ENCODE measurements around the gene NLGN1. TPM values are rescaled to one million over a fixed set of nuclear protein-coding genes. Genes with fewer than 3 reads are reported as not detected.

Gene NLGN1
- total RNA-seq, 1 donor from 2014 or later: 50.2 TPM

GRCh38 chr3:174089592-174089991 is 692.0 kb downstream of the NLGN1 start:
- TF ChIP-seq CTCF (IDR thresholded peaks at IDR 0.05; ENCODE audit: partially characterized antibody, unreplicated experiment): no peak
- DNase-seq: no peak
- H3K36me3 Mint-ChIP-seq (ENCODE audit: unreplicated experiment): no peaks in the 10 kb centered on the region
- H3K27me3 Mint-ChIP-seq (ENCODE audit: unreplicated experiment): peaks cover 2% of the 10 kb centered on the region
- peaks cover 11% of the 10 kb centered on the region for H3K4me1 Mint-ChIP-seq (ENCODE audit: low read depth, unreplicated experiment)
- no peak overlapping the region for H3K27ac Mint-ChIP-seq (ENCODE audit: unreplicated experiment)
- no peaks in the 10 kb centered on the region for H3K9me3 Mint-ChIP-seq (ENCODE audit: unreplicated experiment)
- no peak overlapping the region for H3K4me3 Mint-ChIP-seq (ENCODE audit: unreplicated experiment)

- DNase-seq: no peak
- Mint-ChIP-seq H3K4me1 (ENCODE audit: low read depth, unreplicated experiment) (peaks cover 11% of the 10 kb centered on the region), H3K9me3 (ENCODE audit: unreplicated experiment) (no peaks in the 10 kb centered on the region), H3K4me3 (ENCODE audit: unreplicated experiment) (no peak overlapping the region), H3K27ac (ENCODE audit: unreplicated experiment) (no peak overlapping the region), H3K27me3 (ENCODE audit: unreplicated experiment) (no peaks in the 10 kb centered on the region), H3K36me3 (ENCODE audit: unreplicated experiment) (no peaks in the 10 kb centered on the region)
- no peak for TF ChIP-seq CTCF (IDR thresholded peaks at IDR 0.05; ENCODE audit: partially characterized antibody, unreplicated experiment)
These were observed 697.1 kb downstream of the NLGN1 start for GRCh38 chr3:174094669-174095068.

- no peaks in the 10 kb centered on the region for H3K36me3 Mint-ChIP-seq (ENCODE audit: unreplicated experiment)
- H3K27ac Mint-ChIP-seq (ENCODE audit: unreplicated experiment): no peak overlapping the region
- TF ChIP-seq CTCF (IDR thresholded peaks at IDR 0.05; ENCODE audit: partially characterized antibody, unreplicated experiment): no peak
- H3K27me3 Mint-ChIP-seq (ENCODE audit: unreplicated experiment): no peaks in the 10 kb centered on the region
- no peak for DNase-seq
- H3K4me3 Mint-ChIP-seq (ENCODE audit: unreplicated experiment): no peak overlapping the region
- H3K4me1 Mint-ChIP-seq (ENCODE audit: low read depth, unreplicated experiment): peaks cover 10% of the 10 kb centered on the region
- no peaks in the 10 kb centered on the region for H3K9me3 Mint-ChIP-seq (ENCODE audit: unreplicated experiment)
These were observed 700.1 kb downstream of the NLGN1 start for GRCh38 chr3:174097686-174098085.

- Mint-ChIP-seq H3K27ac (ENCODE audit: unreplicated experiment) (no peak overlapping the region), H3K4me3 (ENCODE audit: unreplicated experiment) (no peak overlapping the region), H3K27me3 (ENCODE audit: unreplicated experiment) (no peaks in the 10 kb centered on the region), H3K9me3 (ENCODE audit: unreplicated experiment) (no peaks in the 10 kb centered on the region), H3K4me1 (ENCODE audit: low read depth, unreplicated experiment) (peaks cover 6% of the 10 kb centered on the region), H3K36me3 (ENCODE audit: unreplicated experiment) (no peaks in the 10 kb centered on the region)
- no peak for DNase-seq
- TF ChIP-seq CTCF (IDR thresholded peaks at IDR 0.05; ENCODE audit: partially characterized antibody, unreplicated experiment): no peak
These were observed 701.2 kb downstream of the NLGN1 start for GRCh38 chr3:174098746-174099145.

GRCh38 chr3:174099724-174100123 is 702.2 kb downstream of the NLGN1 start:
- no peak for TF ChIP-seq CTCF (IDR thresholded peaks at IDR 0.05; ENCODE audit: partially characterized antibody, unreplicated experiment)
- H3K4me1 Mint-ChIP-seq (ENCODE audit: low read depth, unreplicated experiment): peaks cover 6% of the 10 kb centered on the region
- H3K27me3 Mint-ChIP-seq (ENCODE audit: unreplicated experiment): no peaks in the 10 kb centered on the region
- H3K27ac Mint-ChIP-seq (ENCODE audit: unreplicated experiment): no peak overlapping the region
- no peak for DNase-seq
- no peak overlapping the region for H3K4me3 Mint-ChIP-seq (ENCODE audit: unreplicated experiment)
- no peaks in the 10 kb centered on the region for H3K36me3 Mint-ChIP-seq (ENCODE audit: unreplicated experiment)
- H3K9me3 Mint-ChIP-seq (ENCODE audit: unreplicated experiment): no peaks in the 10 kb centered on the region
